Measurements from ENCODE around the gene ZNF594. TPM values are rescaled to one million over a fixed set of nuclear protein-coding genes. Genes with fewer than 3 reads are reported as not detected.

ZNF594 gene
- total RNA-seq, 2 donors from 2014 or later: 4.7 to 4.8 TPM

Other genes starting within 250 kb of the ZNF594 start
- 100 to 1,000 TPM; 218 to 425 TPM for gene PFN1, start 243.3 kb downstream of the ZNF594 start, total RNA-seq
- 100 to 1,000 TPM; 235 to 563 TPM for gene ENO3, start 240.7 kb downstream of the ZNF594 start, total RNA-seq
- gene SPAG7, start 224.1 kb downstream of the ZNF594 start, total RNA-seq: 100 to 1,000 TPM in 1 of 2 donors, 10 to 100 TPM in 1; 83.9 to 122 TPM
- gene CAMTA2, start 204.2 kb downstream of the ZNF594 start, total RNA-seq: 10 to 100 TPM; 20.3 to 24.7 TPM
- gene INCA1, start 194.3 kb downstream of the ZNF594 start, total RNA-seq: 1 to 10 TPM; 1.7 to 2.9 TPM
- gene KIF1C, start 193.9 kb downstream of the ZNF594 start, total RNA-seq: 100 to 1,000 TPM; 179 to 232 TPM
- not detected for gene SLC52A1, start 156.4 kb downstream of the ZNF594 start, total RNA-seq
- gene ZFP3, start 113.4 kb downstream of the ZNF594 start, total RNA-seq: 1 to 10 TPM; 7.2 to 7.4 TPM
- 1 to 10 TPM; 2.7 to 5.6 TPM for gene ZNF232, start 80.0 kb downstream of the ZNF594 start, total RNA-seq
- gene USP6, start 75.8 kb downstream of the ZNF594 start, total RNA-seq: not detected
- gene SCIMP, start 43.0 kb upstream of the ZNF594 start, total RNA-seq: 1 to 10 TPM; 1.1 to 2.8 TPM
- gene RABEP1, start 90.4 kb upstream of the ZNF594 start, total RNA-seq: 10 to 100 TPM; 29.6 to 34.1 TPM
- gene NUP88, start 227.8 kb upstream of the ZNF594 start, total RNA-seq: 10 to 100 TPM; 21.7 to 48.2 TPM
- gene RPAIN, start 228.3 kb upstream of the ZNF594 start, total RNA-seq: 10 to 100 TPM; 31.4 to 40.7 TPM
- gene C1QBP, start 247.3 kb upstream of the ZNF594 start, total RNA-seq: 100 to 1,000 TPM in 1 of 2 donors, 10 to 100 TPM in 1; 82.8 to 126 TPM